ENCODE measurements around the gene GRIP1.

The GRIP1 gene

GRCh38 chr12:66302827-66303169, 376.1 kb downstream of the GRIP1 start:
- no peaks in the 10 kb centered on the region for H3K9me2 ChIP-seq (replicated peaks; ENCODE audit: insufficient read depth, low read length)
- no peak for TF ChIP-seq CTCF (IDR thresholded peaks at IDR 0.05; ENCODE audit: low read length)
- TF ChIP-seq EZH2phosphoT487 (IDR thresholded peaks at IDR 0.05; ENCODE audit: low read length), result no peak
- TF ChIP-seq EZH2 (optimal IDR thresholded peaks at IDR 0.05; ENCODE audit: low read depth, low read length), result no peak
- peak overlapping the region; percentile 98 for H3K27ac ChIP-seq (ENCODE audit: low read length)

DNA sequence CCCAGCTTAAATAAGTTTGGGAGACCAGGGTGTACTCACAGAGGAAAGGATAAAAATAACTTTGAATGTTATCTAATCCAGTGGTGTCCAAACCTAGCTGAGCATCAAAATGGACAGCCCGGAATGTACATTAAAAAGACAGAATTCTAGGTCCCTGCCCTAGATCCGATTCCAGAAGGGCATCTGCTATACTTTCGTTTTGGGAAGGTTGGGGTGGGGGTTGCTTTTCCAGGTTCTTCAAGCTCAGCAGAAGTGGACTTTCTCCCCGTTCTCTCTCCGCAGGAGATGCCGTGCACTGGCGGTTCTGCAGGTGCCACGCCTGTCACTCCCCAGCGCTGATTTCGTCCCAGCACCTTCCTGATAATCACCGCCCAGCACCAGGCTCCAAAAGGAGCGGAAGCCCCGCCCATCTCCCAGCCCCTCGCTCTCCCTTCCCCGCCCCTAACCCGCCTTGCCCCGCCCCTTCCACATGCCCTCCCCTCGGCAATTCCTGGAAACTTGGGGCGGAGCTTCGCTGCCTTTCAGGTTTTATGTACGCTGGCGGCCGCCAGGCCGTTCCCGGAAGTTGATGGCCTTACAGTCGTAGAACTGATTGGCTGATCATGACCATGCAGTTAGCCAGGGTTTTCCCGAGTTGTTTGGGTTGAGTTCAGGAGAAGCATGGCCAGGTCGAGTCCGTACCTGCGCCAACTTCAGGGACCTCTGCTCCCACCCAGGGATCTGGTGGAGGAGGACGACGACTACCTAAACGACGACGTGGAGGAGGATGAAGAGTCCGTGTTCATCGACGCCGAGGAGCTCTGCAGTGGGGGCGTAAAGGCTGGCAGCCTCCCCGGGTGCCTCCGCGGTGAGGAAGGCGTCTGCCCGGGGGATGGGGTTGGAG, 376.7 kb downstream of the GRIP1 start, which contains the start of gene HELB:
TSS of gene HELB (plus strand) at position 550 of the 883 bp plus-strand sequence. CDS start at position 661, 111 bp downstream.
- peak within 1 kb of the TSS; percentile 87 for H3K9ac ChIP-seq (ENCODE audit: low read length)
- peak; percentile 99 for DNase-seq
- peak within 1 kb of the TSS; percentile 98 for H3K27ac ChIP-seq (ENCODE audit: low read length)

More at GRCh38 chr12:66302827-66303169, 376.1 kb downstream of the GRIP1 start:
- Histone ChIP-seq H3K79me2 (ENCODE audit: low read length) (peaks cover 31% of the 10 kb centered on the region), H3K36me3 (replicated peaks; ENCODE audit: insufficient read depth, low read length) (0 out of 2 replicates have a peak, but pooled peaks cover 8% of the 10 kb centered on the region), H3K4me3 (ENCODE audit: low read length) (peak overlapping the region; percentile 92), H4K20me1 (ENCODE audit: insufficient read depth, low read length) (no peaks in the 10 kb centered on the region), H3K9me3 (replicated peaks; ENCODE audit: insufficient read depth, low read length) (no peaks in the 10 kb centered on the region), H3K4me2 (ENCODE audit: low read depth, low read length) (peak overlapping the region; percentile 87), H2AFZ (ENCODE audit: low read length) (peak overlapping the region; percentile 92), H3K27me3 (replicated peaks; ENCODE audit: insufficient read depth, low read length) (0 out of 2 replicates have a peak, but pooled peaks cover 5% of the 10 kb centered on the region), H3K4me1 (ENCODE audit: low read length) (peaks cover 13% of the 10 kb centered on the region; the same call in 1 of the 2 replicates), H3F3A (ENCODE audit: insufficient read depth, low read length) (peaks cover 22% of the 10 kb centered on the region), H3K9ac (ENCODE audit: low read length) (peak overlapping the region; percentile 87)
- no peak for DNase-seq

GRCh38 chr12:66297923-66298322, 381.0 kb downstream of the GRIP1 start:
- Histone ChIP-seq H3K36me3 (replicated peaks; ENCODE audit: insufficient read depth, low read length) (no peaks in the 10 kb centered on the region), H3K27ac (ENCODE audit: low read length) (no peak overlapping the region), H3K9ac (ENCODE audit: low read length) (no peak overlapping the region), H2AFZ (ENCODE audit: low read length) (no peak overlapping the region), H3F3A (ENCODE audit: insufficient read depth, low read length) (peaks cover 6% of the 10 kb centered on the region), H3K4me2 (ENCODE audit: low read depth, low read length) (no peak overlapping the region), H3K4me1 (ENCODE audit: low read length) (no peaks in the 10 kb centered on the region), H4K20me1 (ENCODE audit: insufficient read depth, low read length) (no peaks in the 10 kb centered on the region), H3K9me2 (replicated peaks; ENCODE audit: insufficient read depth, low read length) (no peaks in the 10 kb centered on the region), H3K9me3 (replicated peaks; ENCODE audit: insufficient read depth, low read length) (no peaks in the 10 kb centered on the region), H3K4me3 (ENCODE audit: low read length) (no peak overlapping the region), H3K79me2 (ENCODE audit: low read length) (no peaks in the 10 kb centered on the region), H3K27me3 (replicated peaks; ENCODE audit: insufficient read depth, low read length) (0 out of 2 replicates have a peak, but pooled peaks cover 5% of the 10 kb centered on the region)
- TF ChIP-seq EZH2phosphoT487 (IDR thresholded peaks at IDR 0.05; ENCODE audit: low read length) (no peak), EZH2 (optimal IDR thresholded peaks at IDR 0.05; ENCODE audit: low read depth, low read length) (no peak), CTCF (IDR thresholded peaks at IDR 0.05; ENCODE audit: low read length) (no peak)
- no peak for DNase-seq

More for the DNA sequence above, 376.7 kb downstream of the GRIP1 start, which contains the start of gene HELB:
- Histone ChIP-seq H3K4me1 (ENCODE audit: low read length) (peaks cover 13% of the 10 kb centered on the region; the same call in 1 of the 2 replicates), H3F3A (ENCODE audit: insufficient read depth, low read length) (peaks cover 22% of the 10 kb centered on the region), H2AFZ (ENCODE audit: low read length) (peak within 1 kb of the TSS; percentile 92), H4K20me1 (ENCODE audit: insufficient read depth, low read length) (no peaks in the 10 kb centered on the region), H3K9me3 (replicated peaks; ENCODE audit: insufficient read depth, low read length) (no peaks in the 10 kb centered on the region), H3K9me2 (replicated peaks; ENCODE audit: insufficient read depth, low read length) (no peaks in the 10 kb centered on the region), H3K36me3 (replicated peaks; ENCODE audit: insufficient read depth, low read length) (0 out of 2 replicates have a peak, but pooled peaks cover 8% of the 10 kb centered on the region), H3K4me3 (ENCODE audit: low read length) (peak within 1 kb of the TSS; percentile 92), H3K4me2 (ENCODE audit: low read depth, low read length) (peak within 1 kb of the TSS; percentile 87), H3K27me3 (replicated peaks; ENCODE audit: insufficient read depth, low read length) (0 out of 2 replicates have a peak, but pooled peaks cover 5% of the 10 kb centered on the region), H3K79me2 (ENCODE audit: low read length) (peaks cover 31% of the 10 kb centered on the region)
- TF ChIP-seq EZH2 (optimal IDR thresholded peaks at IDR 0.05; ENCODE audit: low read depth, low read length) (no peak), EZH2phosphoT487 (IDR thresholded peaks at IDR 0.05; ENCODE audit: low read length) (no peak), CTCF (IDR thresholded peaks at IDR 0.05; ENCODE audit: low read length) (no peak)
